GM10266 (cell line): ENCODE results near the gene RFTN2.
"Not testable (repeated sequence)": the region's sequence is repeated elsewhere in the genome, so short reads cannot be mapped to it uniquely, and the experiment has no call there.

Experiments used
- DNase-seq: peaks from one replicate; pipeline ENCODE4 v3.0.0; 2012; ENCODE audit errors: extremely low spot score
- CTCF ChIP-seq: IDR thresholded peaks from 2 replicates; pipeline ENCODE4 v1.5.1; 2012; ENCODE audit warnings: mild to moderate bottlenecking, low read depth; ENCODE audit not compliant: control insufficient read depth, insufficient read depth; ENCODE audit errors: missing control alignments

Gene RFTN2

GRCh38 chr2:197641666-197642065 is 33.7 kb downstream of the RFTN2 start:
- no peak for DNase-seq
- TF ChIP-seq CTCF = no peak

- not testable (repeated sequence) for DNase-seq
These were observed 34.7 kb downstream of the RFTN2 start for GRCh38 chr2:197640571-197641122.

GRCh38 chr2:197633109-197633657 is 42.2 kb downstream of the RFTN2 start:
- no peak for DNase-seq

GRCh38 chr2:197628043-197628500 is 47.3 kb downstream of the RFTN2 start:
- peak; percentile 44 for DNase-seq
- TF ChIP-seq CTCF = no peak

More at GRCh38 chr2:197633109-197633657, 42.2 kb downstream of the RFTN2 start:
- no peak for TF ChIP-seq CTCF

- no peak for TF ChIP-seq CTCF
- DNase-seq = no peak
These were observed 48.3 kb downstream of the RFTN2 start for GRCh38 chr2:197626965-197627625.

- no peak for DNase-seq
- no peak for TF ChIP-seq CTCF
These were observed 55.3 kb downstream of the RFTN2 start for GRCh38 chr2:197620133-197620532.

- no peak for DNase-seq
- peak; percentile 17 for TF ChIP-seq CTCF
These were observed 60.3 kb downstream of the RFTN2 start for GRCh38 chr2:197615016-197615652.
